ENCODE data around the gene RAP1GAP. TPM values are rescaled to one million over a fixed set of nuclear protein-coding genes. Genes with fewer than 3 reads are reported as not detected.

RAP1GAP gene
- total and polyA plus RNA-seq, 2 of the 13 experiments (the other 11 are each of a cell fraction or from before 2014, with no cell fraction given): 11.9 to 37.5 TPM

DNA sequence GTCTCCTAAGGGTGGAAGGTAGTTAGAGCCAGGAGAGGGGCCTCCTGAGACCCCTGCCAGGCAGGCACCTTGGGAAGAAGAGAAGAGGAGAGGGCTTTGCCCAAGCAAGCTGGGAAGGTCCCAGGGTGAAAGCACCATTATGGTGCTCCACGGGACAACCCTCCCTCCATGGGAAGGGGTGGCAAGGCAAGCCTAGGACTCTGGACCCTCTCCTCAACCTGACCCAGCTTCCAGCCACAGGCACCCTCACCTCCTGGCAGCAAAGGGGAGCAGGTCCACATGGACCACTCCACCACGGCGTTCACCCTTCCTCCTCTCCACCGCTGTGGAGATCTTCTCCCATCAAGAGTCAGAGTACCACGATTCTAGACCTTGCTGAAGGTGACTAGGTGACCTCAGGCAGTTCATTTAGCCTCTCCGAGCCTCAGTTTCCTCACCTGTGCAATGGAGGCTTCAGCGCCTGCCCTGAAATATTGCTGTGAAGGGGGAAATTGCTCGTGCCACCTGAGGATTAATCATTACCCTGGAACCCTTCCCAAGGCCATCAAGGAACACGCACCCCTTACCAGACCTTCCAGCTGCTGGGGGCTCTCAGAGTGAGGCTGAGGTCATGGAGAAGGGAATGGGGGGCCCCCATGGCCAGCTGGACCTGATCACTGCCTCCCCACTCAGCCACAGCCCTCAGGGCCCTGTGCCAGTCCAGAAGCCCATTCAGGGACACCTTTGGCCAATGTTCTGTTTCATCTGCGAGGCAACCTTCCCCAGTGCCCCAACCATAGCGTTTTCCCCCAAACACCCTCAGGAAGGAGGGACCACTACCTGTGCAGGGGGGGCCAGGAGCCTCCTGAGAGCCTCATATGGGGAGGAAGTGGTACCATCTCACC lies 1.6 kb downstream of the RAP1GAP start:
- peak overlapping the region; percentile 87 for H3K27ac ChIP-seq (ENCODE audit: extremely low read length, insufficient read depth, low read length)
- peaks cover 10% of the 10 kb centered on the region for H4K20me1 ChIP-seq (ENCODE audit: insufficient read depth, low read length)
- ChIA-PET POLR2A (no interaction called here), CTCF (ENCODE audit: low intra/inter-chr PET ratio, low total read pairs) (no interaction called here)
- in situ Hi-C loops (cut with HindIII; ENCODE audit: extremely low pct_ligation_motif_present, low pct_unique_long_range_greater_than_20kb): no loop called here
- ATAC-seq (no peak), FAIRE-seq (no peak), DNase-seq (ENCODE audit: low spot score) (no peak)
- no peaks in the 10 kb centered on the region for H3K27me3 ChIP-seq (ENCODE audit: control insufficient read depth in 1 of 2, insufficient read depth in 2 of 2, low read length in 2 of 2)
- TSS peak; percentile 38 for BruUV-seq (replicated peaks)
- H3K4me1 ChIP-seq (ENCODE audit: insufficient read depth, low read length): peaks cover 77% of the 10 kb centered on the region
- 44% methylated on average over 9 of the region's 11 CpGs for WGBS (ENCODE audit: low lambda C conversion rate)
- no peak overlapping the region for H2AFZ ChIP-seq (ENCODE audit: low read length)
- intact Hi-C loops (cut with micrococcal nuclease; ENCODE audit: unreplicated experiment): no loop called here
- H3K9ac ChIP-seq (ENCODE audit: insufficient read depth, low read depth, low read length): peak overlapping the region; percentile 83
- no peaks in the 10 kb centered on the region for H3K9me3 ChIP-seq (ENCODE audit: low read length)
- H3K36me3 ChIP-seq (replicated peaks in 1 of 2; ENCODE audit: control insufficient read depth in 1 of 2, insufficient read depth in 2 of 2, low read length in 2 of 2): peaks cover 2 to 13% of the 10 kb centered on the region in 2 experiments; a peak in 3 of 5 replicates
- peak overlapping the region; percentile 89 for H3K4me2 ChIP-seq (ENCODE audit: low read depth, low read length)
- peaks cover 10% of the 10 kb centered on the region for H3K79me2 ChIP-seq (ENCODE audit: insufficient read depth, low read length)
- H3K4me3 ChIP-seq (replicated peaks in 1 of 3; ENCODE audit: insufficient read depth in 1 of 3, low read depth in 2 of 3, low read length in 3 of 3): peak overlapping the region; percentile 81 to 87 (median 83)
- TF ChIP-seq, protein P1, sequence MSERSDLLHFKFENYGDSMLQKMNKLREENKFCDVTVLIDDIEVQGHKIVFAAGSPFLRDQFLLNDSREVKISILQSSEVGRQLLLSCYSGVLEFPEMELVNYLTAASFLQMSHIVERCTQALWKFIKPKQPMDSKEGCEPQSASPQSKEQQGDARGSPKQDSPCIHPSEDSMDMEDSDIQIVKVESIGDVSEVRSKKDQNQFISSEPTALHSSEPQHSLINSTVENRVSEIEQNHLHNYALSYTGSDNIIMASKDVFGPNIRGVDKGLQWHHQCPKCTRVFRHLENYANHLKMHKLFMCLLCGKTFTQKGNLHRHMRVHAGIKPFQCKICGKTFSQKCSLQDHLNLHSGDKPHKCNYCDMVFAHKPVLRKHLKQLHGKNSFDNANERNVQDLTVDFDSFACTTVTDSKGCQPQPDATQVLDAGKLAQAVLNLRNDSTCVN (CRISPR knock-in tag; IDR thresholded peaks at IDR 0.05; ENCODE audit: borderline replicate concordance): no peak
- TF ChIP-seq, protein P2, sequence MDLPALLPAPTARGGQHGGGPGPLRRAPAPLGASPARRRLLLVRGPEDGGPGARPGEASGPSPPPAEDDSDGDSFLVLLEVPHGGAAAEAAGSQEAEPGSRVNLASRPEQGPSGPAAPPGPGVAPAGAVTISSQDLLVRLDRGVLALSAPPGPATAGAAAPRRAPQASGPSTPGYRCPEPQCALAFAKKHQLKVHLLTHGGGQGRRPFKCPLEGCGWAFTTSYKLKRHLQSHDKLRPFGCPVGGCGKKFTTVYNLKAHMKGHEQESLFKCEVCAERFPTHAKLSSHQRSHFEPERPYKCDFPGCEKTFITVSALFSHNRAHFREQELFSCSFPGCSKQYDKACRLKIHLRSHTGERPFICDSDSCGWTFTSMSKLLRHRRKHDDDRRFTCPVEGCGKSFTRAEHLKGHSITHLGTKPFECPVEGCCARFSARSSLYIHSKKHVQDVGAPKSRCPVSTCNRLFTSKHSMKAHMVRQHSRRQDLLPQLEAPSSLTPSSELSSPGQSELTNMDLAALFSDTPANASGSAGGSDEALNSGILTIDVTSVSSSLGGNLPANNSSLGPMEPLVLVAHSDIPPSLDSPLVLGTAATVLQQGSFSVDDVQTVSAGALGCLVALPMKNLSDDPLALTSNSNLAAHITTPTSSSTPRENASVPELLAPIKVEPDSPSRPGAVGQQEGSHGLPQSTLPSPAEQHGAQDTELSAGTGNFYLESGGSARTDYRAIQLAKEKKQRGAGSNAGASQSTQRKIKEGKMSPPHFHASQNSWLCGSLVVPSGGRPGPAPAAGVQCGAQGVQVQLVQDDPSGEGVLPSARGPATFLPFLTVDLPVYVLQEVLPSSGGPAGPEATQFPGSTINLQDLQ (CRISPR knock-in tag; IDR thresholded peaks at IDR 0.05): 0 out of 2 replicates have a peak, but pooled peaks have one; percentile 33
- TF ChIP-seq, protein P3, sequence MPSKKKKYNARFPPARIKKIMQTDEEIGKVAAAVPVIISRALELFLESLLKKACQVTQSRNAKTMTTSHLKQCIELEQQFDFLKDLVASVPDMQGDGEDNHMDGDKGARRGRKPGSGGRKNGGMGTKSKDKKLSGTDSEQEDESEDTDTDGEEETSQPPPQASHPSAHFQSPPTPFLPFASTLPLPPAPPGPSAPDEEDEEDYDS (CRISPR knock-in tag; IDR thresholded peaks at IDR 0.05): 0 out of 2 replicates have a peak, but pooled peaks have one; percentile 13
- TF ChIP-seq, protein P4, sequence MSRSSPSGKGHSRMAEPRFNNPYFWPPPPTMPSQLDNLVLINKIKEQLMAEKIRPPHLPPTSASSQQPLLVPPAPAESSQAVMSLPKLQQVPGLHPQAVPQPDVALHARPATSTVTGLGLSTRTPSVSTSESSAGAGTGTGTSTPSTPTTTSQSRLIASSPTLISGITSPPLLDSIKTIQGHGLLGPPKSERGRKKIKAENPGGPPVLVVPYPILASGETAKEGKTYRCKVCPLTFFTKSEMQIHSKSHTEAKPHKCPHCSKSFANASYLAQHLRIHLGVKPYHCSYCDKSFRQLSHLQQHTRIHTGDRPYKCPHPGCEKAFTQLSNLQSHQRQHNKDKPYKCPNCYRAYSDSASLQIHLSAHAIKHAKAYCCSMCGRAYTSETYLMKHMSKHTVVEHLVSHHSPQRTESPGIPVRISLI (CRISPR knock-in tag; IDR thresholded peaks at IDR 0.05; ENCODE audit: borderline replicate concordance): no peak
- TF ChIP-seq, protein P5, sequence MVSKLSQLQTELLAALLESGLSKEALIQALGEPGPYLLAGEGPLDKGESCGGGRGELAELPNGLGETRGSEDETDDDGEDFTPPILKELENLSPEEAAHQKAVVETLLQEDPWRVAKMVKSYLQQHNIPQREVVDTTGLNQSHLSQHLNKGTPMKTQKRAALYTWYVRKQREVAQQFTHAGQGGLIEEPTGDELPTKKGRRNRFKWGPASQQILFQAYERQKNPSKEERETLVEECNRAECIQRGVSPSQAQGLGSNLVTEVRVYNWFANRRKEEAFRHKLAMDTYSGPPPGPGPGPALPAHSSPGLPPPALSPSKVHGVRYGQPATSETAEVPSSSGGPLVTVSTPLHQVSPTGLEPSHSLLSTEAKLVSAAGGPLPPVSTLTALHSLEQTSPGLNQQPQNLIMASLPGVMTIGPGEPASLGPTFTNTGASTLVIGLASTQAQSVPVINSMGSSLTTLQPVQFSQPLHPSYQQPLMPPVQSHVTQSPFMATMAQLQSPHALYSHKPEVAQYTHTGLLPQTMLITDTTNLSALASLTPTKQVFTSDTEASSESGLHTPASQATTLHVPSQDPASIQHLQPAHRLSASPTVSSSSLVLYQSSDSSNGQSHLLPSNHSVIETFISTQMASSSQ (IDR thresholded peaks at IDR 0.05; ENCODE audit: low read depth): peak; percentile 51; the same call in 1 of the 2 replicates
- TF ChIP-seq, protein P5 (CRISPR knock-in tag; IDR thresholded peaks at IDR 0.05; ENCODE audit: borderline replicate concordance): no peak; the same call in 1 of the 2 replicates
- peak; percentile 31 for TF ChIP-seq ZEB1 (IDR thresholded peaks at IDR 0.05; ENCODE audit: insufficient replicate concordance, low read depth)
- TF ChIP-seq, protein P6, sequence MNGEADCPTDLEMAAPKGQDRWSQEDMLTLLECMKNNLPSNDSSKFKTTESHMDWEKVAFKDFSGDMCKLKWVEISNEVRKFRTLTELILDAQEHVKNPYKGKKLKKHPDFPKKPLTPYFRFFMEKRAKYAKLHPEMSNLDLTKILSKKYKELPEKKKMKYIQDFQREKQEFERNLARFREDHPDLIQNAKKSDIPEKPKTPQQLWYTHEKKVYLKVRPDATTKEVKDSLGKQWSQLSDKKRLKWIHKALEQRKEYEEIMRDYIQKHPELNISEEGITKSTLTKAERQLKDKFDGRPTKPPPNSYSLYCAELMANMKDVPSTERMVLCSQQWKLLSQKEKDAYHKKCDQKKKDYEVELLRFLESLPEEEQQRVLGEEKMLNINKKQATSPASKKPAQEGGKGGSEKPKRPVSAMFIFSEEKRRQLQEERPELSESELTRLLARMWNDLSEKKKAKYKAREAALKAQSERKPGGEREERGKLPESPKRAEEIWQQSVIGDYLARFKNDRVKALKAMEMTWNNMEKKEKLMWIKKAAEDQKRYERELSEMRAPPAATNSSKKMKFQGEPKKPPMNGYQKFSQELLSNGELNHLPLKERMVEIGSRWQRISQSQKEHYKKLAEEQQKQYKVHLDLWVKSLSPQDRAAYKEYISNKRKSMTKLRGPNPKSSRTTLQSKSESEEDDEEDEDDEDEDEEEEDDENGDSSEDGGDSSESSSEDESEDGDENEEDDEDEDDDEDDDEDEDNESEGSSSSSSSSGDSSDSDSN (CRISPR knock-in tag; IDR thresholded peaks at IDR 0.05): 0 out of 2 replicates have a peak, but pooled peaks have one; percentile 6

All from HepG2 (cell line).